ENCODE results near the gene SLC35C1. TPM values are rescaled to one million over a fixed set of nuclear protein-coding genes. Genes with fewer than 3 reads are reported as not detected.
"Not testable (repeated sequence)": the region's sequence is repeated elsewhere in the genome, so short reads cannot be mapped to it uniquely, and the experiment has no call there.

The SLC35C1 gene
- total and polyA plus RNA-seq, 12 donors = 4.5 to 14.1 (median 6.1) TPM

DNA sequence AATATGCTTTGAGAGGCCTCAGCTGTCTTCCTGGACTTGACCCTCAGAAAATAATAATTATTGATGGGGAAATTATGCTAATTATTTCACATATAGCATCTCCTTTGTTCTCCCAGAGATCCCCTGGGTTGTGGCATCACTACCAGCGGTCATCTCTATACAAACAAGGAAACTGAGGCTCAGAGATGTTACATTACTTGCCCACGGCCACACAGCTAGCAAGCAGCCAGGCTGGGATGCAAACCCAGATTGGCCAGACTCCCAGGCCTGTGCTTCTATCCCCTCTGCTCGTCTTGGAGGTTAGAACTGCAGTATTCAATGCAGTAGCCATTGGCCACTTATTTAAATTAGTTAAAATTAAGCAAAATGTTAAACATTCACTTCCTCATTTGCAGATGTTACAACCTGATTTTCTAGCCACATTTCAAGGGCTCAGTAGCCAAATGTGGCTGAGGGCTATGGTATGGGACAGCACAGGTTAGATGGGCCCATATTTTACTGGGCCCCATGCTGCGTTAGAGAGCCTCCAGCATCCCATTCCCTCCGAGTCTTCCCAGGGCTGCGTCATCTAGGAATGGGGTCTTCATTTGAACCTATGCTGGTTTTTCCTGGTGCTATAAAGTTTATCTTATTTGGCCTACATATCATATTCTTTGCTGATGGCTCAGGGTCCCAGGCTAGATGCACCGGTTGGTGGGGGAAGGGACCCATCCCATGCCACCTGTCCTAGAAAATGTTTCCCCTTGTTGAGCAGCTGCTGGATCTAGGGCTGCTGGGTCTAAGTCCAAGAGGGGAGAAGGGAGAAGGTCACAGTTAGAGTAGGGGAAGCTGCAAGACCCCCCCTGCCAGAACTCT, 2.2 kb downstream of the SLC35C1 start:
- TF ChIP-seq, protein P1, sequence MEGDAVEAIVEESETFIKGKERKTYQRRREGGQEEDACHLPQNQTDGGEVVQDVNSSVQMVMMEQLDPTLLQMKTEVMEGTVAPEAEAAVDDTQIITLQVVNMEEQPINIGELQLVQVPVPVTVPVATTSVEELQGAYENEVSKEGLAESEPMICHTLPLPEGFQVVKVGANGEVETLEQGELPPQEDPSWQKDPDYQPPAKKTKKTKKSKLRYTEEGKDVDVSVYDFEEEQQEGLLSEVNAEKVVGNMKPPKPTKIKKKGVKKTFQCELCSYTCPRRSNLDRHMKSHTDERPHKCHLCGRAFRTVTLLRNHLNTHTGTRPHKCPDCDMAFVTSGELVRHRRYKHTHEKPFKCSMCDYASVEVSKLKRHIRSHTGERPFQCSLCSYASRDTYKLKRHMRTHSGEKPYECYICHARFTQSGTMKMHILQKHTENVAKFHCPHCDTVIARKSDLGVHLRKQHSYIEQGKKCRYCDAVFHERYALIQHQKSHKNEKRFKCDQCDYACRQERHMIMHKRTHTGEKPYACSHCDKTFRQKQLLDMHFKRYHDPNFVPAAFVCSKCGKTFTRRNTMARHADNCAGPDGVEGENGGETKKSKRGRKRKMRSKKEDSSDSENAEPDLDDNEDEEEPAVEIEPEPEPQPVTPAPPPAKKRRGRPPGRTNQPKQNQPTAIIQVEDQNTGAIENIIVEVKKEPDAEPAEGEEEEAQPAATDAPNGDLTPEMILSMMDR (IDR thresholded peaks at IDR 0.05) = no peak
- Histone ChIP-seq H3K27me3 (no peaks in the 10 kb centered on the region), H3K36me3 (peaks cover 0 to 56% (median 15%) of the 10 kb centered on the region in 9 donors), H3K27ac (no peak overlapping the region), H3K9me3 (no peaks in the 10 kb centered on the region), H3K4me1 (peaks cover 14 to 62% (median 39%) of the 10 kb centered on the region in 9 donors), H3K4me3 (peak overlapping the region in 6 of 10 donors; percentile 74 to 95 (median 84))
- no peak for DNase-seq
- 79% methylated on average over 7 of the region's 7 CpGs for WGBS, 2 donors
- no peak for ATAC-seq
- intact Hi-C loops (cut with DNase I) = loop anchor here in 2 of 10 donors (5.0 kb wide), 2 partner anchors 35 to 40 kb away; partner anchors contain the start of gene CRY2 (in 1 of the 2)

GRCh38 chr11:45807792-45808238, 2.9 kb downstream of the SLC35C1 start:
- peaks cover 14 to 62% (median 39%) of the 10 kb centered on the region in 9 donors for H3K4me1 ChIP-seq
- ATAC-seq (no peak), DNase-seq (no peak)
- peak overlapping the region in 1 of 10 donors; percentile 74 for H3K4me3 ChIP-seq
- TF ChIP-seq, protein P1 (IDR thresholded peaks at IDR 0.05) = no peak
- intact Hi-C loops (cut with DNase I) = loop anchor here in 2 of 10 donors (5.0 kb wide), 2 partner anchors 34 to 39 kb away; partner anchors contain the start of gene CRY2 (in 1 of the 2)
- no peak overlapping the region for H3K27ac ChIP-seq
- no peaks in the 10 kb centered on the region for H3K9me3 ChIP-seq
- H3K36me3 ChIP-seq = peaks cover 0 to 61% (median 15%) of the 10 kb centered on the region in 9 donors
- WGBS, 2 donors = 68 to 76% methylated on average over 4 of the region's 4 CpGs
- H3K27me3 ChIP-seq = no peaks in the 10 kb centered on the region

GRCh38 chr11:45808427-45808826, 3.5 kb downstream of the SLC35C1 start:
- ATAC-seq, H3K27me3 ChIP-seq, H3K27ac ChIP-seq, H3K4me3 ChIP-seq, H3K9me3 ChIP-seq, DNase-seq: not testable (repeated sequence)
- intact Hi-C loops (cut with DNase I) = loop anchor here in 2 of 10 donors (5.0 kb wide), 2 partner anchors 34 to 39 kb away; partner anchors contain the start of gene CRY2 (in 1 of the 2)
- Histone ChIP-seq H3K4me1 (peaks cover 14 to 61% (median 39%) of the 10 kb centered on the region in 9 donors), H3K36me3 (peaks cover 0 to 61% (median 15%) of the 10 kb centered on the region in 9 donors)
- 94 to 98% methylated on average over 6 of the region's 6 CpGs for WGBS, 2 donors

GRCh38 chr11:45809456-45810395, 4.8 kb downstream of the SLC35C1 start:
- intact Hi-C loops (cut with DNase I) = loop anchor here in 2 of 10 donors (5.0 kb wide), 2 partner anchors 33 to 38 kb away; partner anchors contain the start of gene CRY2 (in 1 of the 2)
- peaks cover 0 to 61% (median 15%) of the 10 kb centered on the region in 9 donors for H3K36me3 ChIP-seq
- no peaks in the 10 kb centered on the region for H3K9me3 ChIP-seq
- no peak overlapping the region for H3K27ac ChIP-seq
- H3K4me1 ChIP-seq = peaks cover 14 to 51% (median 35%) of the 10 kb centered on the region in 9 donors
- ATAC-seq (no peak), DNase-seq (no peak)
- WGBS, 2 donors = 77 to 79% methylated on average over 11 of the region's 11 CpGs
- no peak overlapping the region for H3K4me3 ChIP-seq
- no peaks in the 10 kb centered on the region for H3K27me3 ChIP-seq
- TF ChIP-seq, protein P1 (IDR thresholded peaks at IDR 0.05) = no peak
